A673 (cell line): ENCODE measurements around the gene GPR137.

ENCODE experiments used
- CTCF ChIP-seq: fragments of 300-800, 200-600 bp; sonication (generic); conservative IDR thresholded peaks from 2 replicates; pipeline ENCODE4 v1.5.1; 2017; ENCODE audit warnings: low read depth, mild to moderate bottlenecking, antibody characterized with exemption, low read length, moderate library complexity, mixed read lengths
- EZH2 ChIP-seq: fragments of 200-600 bp; sonication (generic); IDR thresholded peaks from 2 replicates; pipeline ENCODE4 v1.6.1; 2017; ENCODE audit warnings: borderline replicate concordance, low read depth, mild to moderate bottlenecking, mixed read lengths, antibody characterized with exemption, low read length; ENCODE audit not compliant: poor library complexity, severe bottlenecking

- TF ChIP-seq EZH2, result no peak
- no peak for TF ChIP-seq CTCF
Measured at GRCh38 chr11:64284048-64284961, 1.3 kb upstream of the GPR137 start, which contains the start of gene BAD.
